Amygdala (tissue), 56 donors: ENCODE measurements around the gene H1-8.
A peak's percentile ranks its signal among the peaks of the same experiment; 100 is the strongest.
"Not testable (repeated sequence)": the region's sequence is repeated elsewhere in the genome, so short reads cannot be mapped to it uniquely, and the experiment has no call there.

ENCODE experiments used
- DNase-seq, 56 donors: peaks; one replicate each; lab custom pipeline; 2025; lab: John Stamatoyannopoulos, UW

The H1-8 gene

GRCh38 chr3:129543156-129543790 is at the start of gene H1-8:
TSS of gene H1-8 (plus strand) at chr3:129543175. CDS start at chr3:129543219, 44 bp downstream.
- DNase-seq: no peak

GRCh38 chr3:129493206-129493605 is 49.8 kb upstream of the H1-8 start:
- no peak for DNase-seq

GRCh38 chr3:129494499-129494898 is 48.5 kb upstream of the H1-8 start:
- DNase-seq: not testable (repeated sequence)

GRCh38 chr3:129495006-129495639 is 47.9 kb upstream of the H1-8 start:
- DNase-seq: not testable (repeated sequence)

GRCh38 chr3:129497876-129498275 is 45.1 kb upstream of the H1-8 start:
- DNase-seq: not testable (repeated sequence)

GRCh38 chr3:129498603-129499488 is 44.1 kb upstream of the H1-8 start:
- not testable (repeated sequence) for DNase-seq

- DNase-seq: not testable (repeated sequence)
These were observed 43.2 kb upstream of the H1-8 start for GRCh38 chr3:129499604-129500333.

- no peak for DNase-seq
These were observed 42.7 kb upstream of the H1-8 start for GRCh38 chr3:129500334-129500658.

GRCh38 chr3:129501630-129502029 is 41.3 kb upstream of the H1-8 start:
- DNase-seq: no peak

- no peak for DNase-seq
These were observed 40.1 kb upstream of the H1-8 start for GRCh38 chr3:129502641-129503408.

GRCh38 chr3:129503471-129504291 is 39.3 kb upstream of the H1-8 start:
- peak in 15 of 56 donors; percentile 9 to 71 (median 35) for DNase-seq

- DNase-seq: no peak
These were observed 38.4 kb upstream of the H1-8 start for GRCh38 chr3:129504471-129505100.

GRCh38 chr3:129505341-129505740 is 37.6 kb upstream of the H1-8 start:
- DNase-seq: no peak

GRCh38 chr3:129506231-129506742 is 36.7 kb upstream of the H1-8 start:
- no peak for DNase-seq

- peak in 43 of 56 donors; percentile 9 to 75 (median 45) for DNase-seq
These were observed 35.7 kb upstream of the H1-8 start for GRCh38 chr3:129507181-129507831.

- no peak for DNase-seq
These were observed 30.4 kb upstream of the H1-8 start for GRCh38 chr3:129512595-129512994.

- no peak for DNase-seq
These were observed 29.3 kb upstream of the H1-8 start for GRCh38 chr3:129513705-129514104.

GRCh38 chr3:129514110-129514509 is 28.9 kb upstream of the H1-8 start:
- DNase-seq: no peak
